Activated CD8-positive, alpha-beta T cell treated with anti-CD3 and anti-CD28 coated beads, Interleukin-2, amount 10 ng/mL, durations not matched to agents 7 days and 5 days (primary cell): Measurements from ENCODE around the gene FBN3. TPM values are rescaled to one million over a fixed set of nuclear protein-coding genes. Genes with fewer than 3 reads are reported as not detected.
"Not testable (repeated sequence)": the region's sequence is repeated elsewhere in the genome, so short reads cannot be mapped to it uniquely, and the experiment has no call there.

ENCODE experiments used
- ATAC-seq: fragments of 150-1000 bp; cut with Tn5 transposase; one replicate; pipeline ENCODE4 v1.10.0; 2021; ENCODE audit warnings: moderate library complexity
- CTCF ChIA-PET: fragments of 350-600 bp; sonication (Branson Sonifier 250); formaldehyde crosslinking; loops from one replicate; lab custom pipeline; 2021; ENCODE audit warnings: antibody characterized with exemption; lab: Charles Lee
- POLR2A ChIA-PET: fragments of 350-600 bp; sonication (Branson Sonifier 250); formaldehyde crosslinking; loops from one replicate; lab custom pipeline; 2021; ENCODE audit warnings: antibody characterized with exemption; lab: Charles Lee
- DNase-seq: peaks from one replicate; pipeline ENCODE4 v3.0.0-alpha.2; 2020
- H3K27ac Mint-ChIP-seq: one replicate; pipeline ENCODE4 v1.8.0; 2021; ENCODE audit warnings: mild to moderate bottlenecking, mixed read lengths
- H3K27me3 Mint-ChIP-seq: one replicate; pipeline ENCODE4 v1.8.0; 2021; ENCODE audit warnings: low read depth, mixed read lengths
- H3K36me3 Mint-ChIP-seq: one replicate; pipeline ENCODE4 v1.8.0; 2021; ENCODE audit warnings: low read depth, mixed read lengths
- H3K4me1 Mint-ChIP-seq: one replicate; pipeline ENCODE4 v1.8.0; 2021; ENCODE audit warnings: low read depth, mixed read lengths
- H3K4me3 Mint-ChIP-seq: one replicate; pipeline ENCODE4 v1.8.0; 2021; ENCODE audit warnings: mild to moderate bottlenecking, mixed read lengths
- H3K9me3 Mint-ChIP-seq: one replicate; pipeline ENCODE4 v1.8.0; 2022; ENCODE audit warnings: mixed read lengths; ENCODE audit not compliant: insufficient read depth
- total RNA-seq, 2 experiments: library from RNA; stranded (reverse); gene quantifications; one replicate each; pipeline ENCODE4 v1.2.3, GENCODE V29; 2021

FBN3 gene
- total RNA-seq, 2 experiments from 2014 or later: 0.03 TPM; not detected in 1

- H3K27me3 Mint-ChIP-seq: no peaks in the 10 kb centered on the region
- H3K36me3 Mint-ChIP-seq: no peaks in the 10 kb centered on the region
- no peak overlapping the region for H3K4me3 Mint-ChIP-seq
- H3K9me3 Mint-ChIP-seq: no peaks in the 10 kb centered on the region
- ChIA-PET POLR2A (no interaction called here), CTCF (no interaction called here)
- no peak overlapping the region for H3K27ac Mint-ChIP-seq
- H3K4me1 Mint-ChIP-seq: peaks cover 8% of the 10 kb centered on the region
- ATAC-seq: no peak
- no peak for DNase-seq
These were observed 14.4 kb upstream of the FBN3 start for GRCh38 chr19:8163759-8164158.

- Mint-ChIP-seq H3K9me3 (no peaks in the 10 kb centered on the region), H3K4me1 (peaks cover 8% of the 10 kb centered on the region), H3K27me3 (peaks cover 2% of the 10 kb centered on the region), H3K4me3 (no peak overlapping the region), H3K36me3 (no peaks in the 10 kb centered on the region), H3K27ac (no peak overlapping the region)
- ATAC-seq: no peak
- POLR2A ChIA-PET: no interaction called here
- no peak for DNase-seq
- CTCF ChIA-PET: interaction anchor here (1.0 to 1.2 kb wide), 4 partner anchors 58 to 217 kb away, joined by 3 to 5 read pairs (median 4); partner anchors contain the start of gene TIMM44
These were observed 11.8 kb upstream of the FBN3 start for GRCh38 chr19:8161135-8161646.

GRCh38 chr19:8159322-8159721, 9.9 kb upstream of the FBN3 start:
- H3K9me3 Mint-ChIP-seq, H3K27ac Mint-ChIP-seq, POLR2A ChIA-PET, H3K4me1 Mint-ChIP-seq, DNase-seq, H3K4me3 Mint-ChIP-seq, ATAC-seq, H3K36me3 Mint-ChIP-seq: not testable (repeated sequence)
- CTCF ChIA-PET: interaction anchor here (1.1 to 1.8 kb wide), 6 partner anchors 9 to 214 kb away, joined by 3 to 11 read pairs (median 4); no protein-coding TSS in a partner anchor
- peaks cover 11% of the 10 kb centered on the region for H3K27me3 Mint-ChIP-seq

- ChIA-PET POLR2A (interaction anchor here (0.6 to 1.0 kb wide), 2 partner anchors 37 to 95 kb away, joined by 3 read pairs; no protein-coding TSS in a partner anchor), CTCF (interaction anchor here (0.6 to 1.8 kb wide), 15 partner anchors 9 to 214 kb away, joined by 3 to 11 read pairs (median 4); no protein-coding TSS in a partner anchor)
- Mint-ChIP-seq H3K27me3 (peaks cover 13% of the 10 kb centered on the region), H3K27ac (no peak overlapping the region), H3K4me1 (peaks cover 8% of the 10 kb centered on the region), H3K36me3 (no peaks in the 10 kb centered on the region), H3K9me3 (no peaks in the 10 kb centered on the region), H3K4me3 (no peak overlapping the region)
- ATAC-seq (peak; percentile 72), DNase-seq (peak; percentile 73)
These were observed 9.2 kb upstream of the FBN3 start for GRCh38 chr19:8158411-8159074.

- Mint-ChIP-seq H3K9me3 (no peaks in the 10 kb centered on the region), H3K4me3 (no peak overlapping the region), H3K36me3 (no peaks in the 10 kb centered on the region), H3K4me1 (no peaks in the 10 kb centered on the region), H3K27me3 (peaks cover 30% of the 10 kb centered on the region), H3K27ac (no peak overlapping the region)
- ChIA-PET CTCF (interaction anchor here (0.7 to 1.3 kb wide), 2 partner anchors 10 to 85 kb away, joined by 3 to 4 read pairs; no protein-coding TSS in a partner anchor), POLR2A (no interaction called here)
- no peak for ATAC-seq
- DNase-seq: no peak
These were observed 5.9 kb upstream of the FBN3 start for GRCh38 chr19:8155318-8155717.

- ATAC-seq (peak; percentile 52), DNase-seq (peak; percentile 51)
- H3K4me1 Mint-ChIP-seq, H3K9me3 Mint-ChIP-seq, H3K4me3 Mint-ChIP-seq, POLR2A ChIA-PET, H3K36me3 Mint-ChIP-seq, H3K27ac Mint-ChIP-seq: not testable (repeated sequence)
- H3K27me3 Mint-ChIP-seq: peaks cover 38% of the 10 kb centered on the region
- CTCF ChIA-PET: interaction anchor here (1.1 to 1.3 kb wide), 2 partner anchors 86 to 99 kb away, joined by 3 to 4 read pairs; no protein-coding TSS in a partner anchor
These were observed 4.6 kb upstream of the FBN3 start for GRCh38 chr19:8154014-8154413.

- ChIA-PET CTCF (no interaction called here), POLR2A (no interaction called here)
- Mint-ChIP-seq H3K27ac (no peak overlapping the region), H3K27me3 (peaks cover 53% of the 10 kb centered on the region), H3K9me3 (no peaks in the 10 kb centered on the region), H3K4me1 (peaks cover 5% of the 10 kb centered on the region), H3K4me3 (no peak overlapping the region), H3K36me3 (no peaks in the 10 kb centered on the region)
- ATAC-seq: no peak
- no peak for DNase-seq
These were observed 2.3 kb upstream of the FBN3 start for GRCh38 chr19:8151767-8152035.

GRCh38 chr19:8150998-8151766, 1.8 kb upstream of the FBN3 start:
- no peak overlapping the region for H3K27ac Mint-ChIP-seq
- H3K27me3 Mint-ChIP-seq: peaks cover 57% of the 10 kb centered on the region
- DNase-seq (no peak), ATAC-seq (no peak)
- H3K4me3 Mint-ChIP-seq: no peak overlapping the region
- peaks cover 5% of the 10 kb centered on the region for H3K4me1 Mint-ChIP-seq
- POLR2A ChIA-PET: no interaction called here
- CTCF ChIA-PET: interaction anchor here (1.2 kb wide), 1 partner anchor 207 kb away, joined by 4 read pairs; the partner anchor contains the start of gene TIMM44
- no peaks in the 10 kb centered on the region for H3K9me3 Mint-ChIP-seq
- no peaks in the 10 kb centered on the region for H3K36me3 Mint-ChIP-seq

GRCh38 chr19:8150178-8150865, 930 bp upstream of the FBN3 start:
- Mint-ChIP-seq H3K9me3 (no peaks in the 10 kb centered on the region), H3K27ac (no peak overlapping the region), H3K27me3 (peaks cover 56% of the 10 kb centered on the region), H3K4me3 (no peak overlapping the region), H3K4me1 (peaks cover 5% of the 10 kb centered on the region), H3K36me3 (no peaks in the 10 kb centered on the region)
- DNase-seq (no peak), ATAC-seq (no peak)
- ChIA-PET CTCF (interaction anchor here (1.2 kb wide), 1 partner anchor 206 kb away, joined by 4 read pairs; the partner anchor contains the start of gene TIMM44), POLR2A (no interaction called here)

GRCh38 chr19:8148410-8149260, 757 bp downstream of the FBN3 start:
- POLR2A ChIA-PET: no interaction called here
- CTCF ChIA-PET: no interaction called here
- no peaks in the 10 kb centered on the region for H3K9me3 Mint-ChIP-seq
- H3K36me3 Mint-ChIP-seq: no peaks in the 10 kb centered on the region
- H3K27ac Mint-ChIP-seq: no peak overlapping the region
- ATAC-seq (no peak), DNase-seq (no peak)
- peaks cover 5% of the 10 kb centered on the region for H3K4me1 Mint-ChIP-seq
- H3K4me3 Mint-ChIP-seq: no peak overlapping the region
- peaks cover 50% of the 10 kb centered on the region for H3K27me3 Mint-ChIP-seq

- H3K4me1 Mint-ChIP-seq: peaks cover 5% of the 10 kb centered on the region
- peaks cover 50% of the 10 kb centered on the region for H3K27me3 Mint-ChIP-seq
- no peak overlapping the region for H3K4me3 Mint-ChIP-seq
- ATAC-seq (no peak), DNase-seq (no peak)
- H3K36me3 Mint-ChIP-seq: no peaks in the 10 kb centered on the region
- CTCF ChIA-PET: no interaction called here
- no peak overlapping the region for H3K27ac Mint-ChIP-seq
- no peaks in the 10 kb centered on the region for H3K9me3 Mint-ChIP-seq
- POLR2A ChIA-PET: no interaction called here
These were observed 1.3 kb downstream of the FBN3 start for GRCh38 chr19:8148088-8148409.
